Neural progenitor cell (in vitro differentiated cells): ENCODE measurements around the gene ALDH1L1. TPM values are rescaled to one million over a fixed set of nuclear protein-coding genes. Genes with fewer than 3 reads are reported as not detected.

Experiments used
- DNase-seq: peaks from one replicate; pipeline ENCODE4 v3.0.0-alpha.2; 2016; ENCODE audit warnings: low spot score
- H2AFZ ChIP-seq: fragments of 200-600 bp; sonication (generic); replicated peaks from 2 replicates; pipeline ENCODE4 v1.6.1; 2016; ENCODE audit warnings: antibody characterized with exemption
- H3F3A ChIP-seq: fragments of 200-600 bp; sonication (generic); 2 replicates; pipeline ENCODE4 v1.6.1; 2016; ENCODE audit warnings: antibody characterized with exemption, low read depth
- H3K27ac ChIP-seq: fragments of 200-600 bp; sonication (generic); 2 replicates; pipeline ENCODE4 v1.5.1; 2016; ENCODE audit warnings: mild to moderate bottlenecking
- H3K27me3 ChIP-seq: fragments of 200-600 bp; sonication (generic); 2 replicates; pipeline ENCODE4 v1.6.1; 2016; ENCODE audit warnings: mild to moderate bottlenecking, moderate library complexity
- H3K36me3 ChIP-seq: fragments of 200-600 bp; sonication (generic); 2 replicates; pipeline ENCODE4 v1.5.1; 2016
- H3K4me1 ChIP-seq: fragments of 200-600 bp; sonication (generic); 2 replicates; pipeline ENCODE4 v1.6.1; 2016; ENCODE audit warnings: mixed run types
- H3K4me2 ChIP-seq: fragments of 200-600 bp; sonication (generic); 2 replicates; pipeline ENCODE4 v1.6.1; 2016
- H3K4me3 ChIP-seq: fragments of 200-600 bp; sonication (generic); 2 replicates; pipeline ENCODE4 v1.5.1; 2016
- H3K79me2 ChIP-seq: fragments of 200-600 bp; sonication (generic); 2 replicates; pipeline ENCODE4 v1.6.1; 2016; ENCODE audit warnings: low read depth
- H3K9ac ChIP-seq: fragments of 200-600 bp; sonication (generic); 2 replicates; pipeline ENCODE4 v1.6.1; 2016
- H3K9me3 ChIP-seq: fragments of 200-600 bp; sonication (generic); 2 replicates; pipeline ENCODE4 v1.5.1; 2016; ENCODE audit warnings: low read depth
- H4K20me1 ChIP-seq: fragments of 200-600 bp; sonication (generic); 2 replicates; pipeline ENCODE4 v1.6.1; 2016; ENCODE audit warnings: low read depth
- H3K27ac Mint-ChIP-seq: 3 replicates; pipeline ENCODE4 v1.8.0; 2021; ENCODE audit warnings: mixed read lengths
- H3K27me3 Mint-ChIP-seq: 2 replicates; pipeline ENCODE4 v1.8.0; 2022; ENCODE audit warnings: low read depth, mild to moderate bottlenecking, inconsistent platforms, moderate library complexity, mixed read lengths; ENCODE audit not compliant: insufficient read depth
- H3K36me3 Mint-ChIP-seq: 3 replicates; pipeline ENCODE4 v1.8.0; 2021; ENCODE audit warnings: mixed read lengths
- H3K4me1 Mint-ChIP-seq: 3 replicates; pipeline ENCODE4 v1.8.0; 2021; ENCODE audit warnings: mixed read lengths
- H3K4me3 Mint-ChIP-seq: 3 replicates; pipeline ENCODE4 v1.8.0; 2021; ENCODE audit warnings: mild to moderate bottlenecking, moderate library complexity, mixed read lengths
- H3K9me3 Mint-ChIP-seq: 3 replicates; pipeline ENCODE4 v1.8.0; 2020; ENCODE audit warnings: mixed read lengths
- CTCF ChIP-seq: fragments of 200-600 bp; sonication (generic); IDR thresholded peaks from 2 replicates; pipeline ENCODE4 v1.5.1; 2017; ENCODE audit warnings: antibody characterized with exemption, mild to moderate bottlenecking
- EZH2 ChIP-seq: fragments of 200-600 bp; sonication (generic); IDR thresholded peaks from 2 replicates; pipeline ENCODE4 v1.6.1; 2017; ENCODE audit warnings: antibody characterized with exemption, mild to moderate bottlenecking, moderate library complexity
- EZH2phosphoT487 ChIP-seq: fragments of 200-600 bp; sonication (generic); IDR thresholded peaks from 2 replicates; pipeline ENCODE4 v1.6.1; 2017; ENCODE audit warnings: antibody characterized with exemption
- total RNA-seq: library from RNA; depleted of rRNA; stranded (reverse); fragments of >200 nt; gene quantifications from 2 replicates; pipeline ENCODE4 v1.2.3, GENCODE V29; 2015; ENCODE audit warnings: low replicate concordance

ALDH1L1 gene
- total RNA-seq, 1 donor from 2014 or later, result 0.60 TPM

DNA sequence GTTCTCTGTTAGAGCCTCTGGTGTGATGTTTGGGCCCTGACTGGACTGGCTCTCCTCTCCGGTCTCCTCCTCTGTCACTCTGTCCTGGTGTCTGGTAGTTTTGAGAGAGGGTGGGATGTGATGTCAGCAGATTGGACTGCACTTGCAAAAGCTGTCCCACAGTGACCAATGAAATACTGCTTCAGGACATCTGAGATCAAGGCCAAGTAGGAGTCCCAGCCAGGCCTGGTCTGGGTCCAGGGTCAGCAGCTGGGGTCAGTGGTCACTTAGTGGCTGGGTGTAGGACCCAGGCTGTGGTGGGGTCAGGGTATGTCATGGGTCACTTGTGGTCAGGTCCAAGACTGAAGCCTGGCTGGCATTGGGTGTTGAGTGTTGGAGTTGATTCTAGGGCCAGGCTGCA is 20.9 kb downstream of the ALDH1L1 start:
- DNase-seq, result no peak
- Mint-ChIP-seq H3K27ac (peak overlapping the region; percentile 60), H3K4me3 (no peak overlapping the region), H3K36me3 (no peaks in the 10 kb centered on the region), H3K4me1 (peaks cover 16% of the 10 kb centered on the region), H3K27me3 (peaks cover 6% of the 10 kb centered on the region), H3K9me3 (no peaks in the 10 kb centered on the region)
- Histone ChIP-seq H3K79me2 (no peaks in the 10 kb centered on the region), H3K4me2 (no peak overlapping the region), H3K27me3 (no peaks in the 10 kb centered on the region), H3K4me1 (no peaks in the 10 kb centered on the region), H3K9ac (no peak overlapping the region), H4K20me1 (no peaks in the 10 kb centered on the region), H3K36me3 (no peaks in the 10 kb centered on the region), H2AFZ (no peak overlapping the region), H3K4me3 (no peak overlapping the region), H3F3A (no peaks in the 10 kb centered on the region), H3K9me3 (no peaks in the 10 kb centered on the region), H3K27ac (no peak overlapping the region)
- TF ChIP-seq CTCF (no peak), EZH2phosphoT487 (no peak), EZH2 (no peak)

- H3K9me3 Mint-ChIP-seq, result no peaks in the 10 kb centered on the region
- Histone ChIP-seq H3K79me2 (no peaks in the 10 kb centered on the region), H2AFZ (no peak overlapping the region), H3K4me3 (no peak overlapping the region), H3K4me1 (no peaks in the 10 kb centered on the region), H3K4me2 (no peak overlapping the region), H4K20me1 (no peaks in the 10 kb centered on the region), H3K27me3 (no peaks in the 10 kb centered on the region), H3K9me3 (no peaks in the 10 kb centered on the region), H3F3A (no peaks in the 10 kb centered on the region), H3K36me3 (no peaks in the 10 kb centered on the region), H3K27ac (no peak overlapping the region), H3K9ac (no peak overlapping the region)
- no peaks in the 10 kb centered on the region for H3K36me3 Mint-ChIP-seq
- peaks cover 16% of the 10 kb centered on the region for H3K4me1 Mint-ChIP-seq
- no peak overlapping the region for H3K4me3 Mint-ChIP-seq
- DNase-seq, result peak; percentile 21
- no peak for TF ChIP-seq EZH2
- no peak for TF ChIP-seq EZH2phosphoT487
- peak overlapping the region; percentile 60 for H3K27ac Mint-ChIP-seq
- H3K27me3 Mint-ChIP-seq, result peaks cover 6% of the 10 kb centered on the region
These were observed 21.4 kb downstream of the ALDH1L1 start for GRCh38 chr3:126158912-126159454.

DNA sequence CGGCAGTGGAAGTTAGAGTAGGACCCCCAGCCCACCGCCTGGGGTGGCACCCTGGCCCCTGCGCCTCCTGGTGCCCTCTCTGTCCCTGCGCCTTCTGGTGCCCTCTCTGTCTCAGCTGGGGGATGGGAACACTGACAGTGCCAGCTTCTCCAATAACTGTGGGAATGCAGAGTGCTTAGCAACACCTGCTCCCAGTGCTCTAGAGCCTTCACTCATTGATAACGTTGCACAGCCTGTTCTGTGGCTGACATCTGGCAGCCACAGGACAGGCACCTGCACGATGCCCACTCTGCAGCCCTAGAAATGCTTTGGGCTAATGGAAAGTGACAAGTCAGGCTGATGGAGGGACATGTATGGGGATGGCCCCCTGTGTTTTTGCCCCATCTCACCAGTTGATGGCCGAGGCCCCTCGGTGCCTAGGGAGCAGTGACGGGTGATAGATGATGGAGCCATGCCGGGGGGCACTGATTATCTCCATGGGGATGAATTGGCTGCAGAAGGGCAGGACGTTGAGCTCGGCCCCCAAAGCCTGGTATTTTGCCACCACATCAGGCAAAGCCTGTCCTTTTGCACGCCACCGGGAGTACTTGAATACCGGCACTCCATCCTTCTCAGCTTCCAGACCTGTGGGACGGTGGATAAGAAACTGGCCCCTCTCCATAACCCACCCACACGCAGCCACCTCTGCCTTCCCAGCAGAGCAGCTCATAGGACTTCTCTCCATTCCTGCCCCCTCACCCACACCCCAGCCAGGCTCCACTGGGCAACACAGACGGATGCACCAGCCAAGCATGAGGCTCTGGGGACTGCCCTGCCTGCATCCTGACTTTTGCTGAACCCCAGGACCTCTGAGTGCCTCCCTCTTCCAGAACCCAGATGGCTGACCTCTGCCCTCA is 22.1 kb downstream of the ALDH1L1 start:
- Histone ChIP-seq H3K27me3 (no peaks in the 10 kb centered on the region), H4K20me1 (no peaks in the 10 kb centered on the region), H3K79me2 (no peaks in the 10 kb centered on the region), H3K9me3 (no peaks in the 10 kb centered on the region), H3K36me3 (no peaks in the 10 kb centered on the region), H3K4me3 (no peak overlapping the region), H3K4me1 (no peaks in the 10 kb centered on the region), H2AFZ (no peak overlapping the region), H3F3A (no peaks in the 10 kb centered on the region), H3K27ac (no peak overlapping the region), H3K4me2 (no peak overlapping the region), H3K9ac (no peak overlapping the region)
- Mint-ChIP-seq H3K9me3 (no peaks in the 10 kb centered on the region), H3K27ac (peak overlapping the region; percentile 4), H3K27me3 (peaks cover 6% of the 10 kb centered on the region), H3K4me1 (peaks cover 16% of the 10 kb centered on the region), H3K4me3 (no peak overlapping the region), H3K36me3 (no peaks in the 10 kb centered on the region)
- TF ChIP-seq EZH2phosphoT487 (no peak), CTCF (no peak)
- DNase-seq, result no peak
